OCI-LY1 (cell line): ENCODE measurements around the gene PSTPIP1.

Experiments used
- H2AFZ ChIP-seq: fragments of 200-600 bp; sonication (generic), shearing (Covaris generic); 2 replicates; pipeline ENCODE4 v1.6.0; 2014; ENCODE audit warnings: antibody characterized with exemption, mild to moderate bottlenecking, low read length
- H3F3A ChIP-seq: fragments of 200-600 bp; sonication (generic), shearing (Covaris generic); 2 replicates; pipeline ENCODE4 v1.6.0; 2014; ENCODE audit warnings: mild to moderate bottlenecking, antibody characterized with exemption, low read length, moderate library complexity; ENCODE audit not compliant: insufficient read depth
- H3K27ac ChIP-seq: fragments of 200-600 bp; sonication (generic); 2 replicates; pipeline ENCODE4 v1.5.1; 2014; ENCODE audit warnings: low read length, mixed run types, mild to moderate bottlenecking, low read depth; ENCODE audit not compliant: poor library complexity, severe bottlenecking
- H3K27me3 ChIP-seq: fragments of 200-600 bp; sonication (generic); 2 replicates; pipeline ENCODE4 v1.6.0; 2014; ENCODE audit warnings: antibody characterized with exemption, mild to moderate bottlenecking, low read length, moderate library complexity; ENCODE audit not compliant: insufficient read depth
- H3K36me3 ChIP-seq: fragments of 200-600 bp; sonication (generic); 2 replicates; pipeline ENCODE4 v1.6.1; 2014; ENCODE audit warnings: mild to moderate bottlenecking, antibody characterized with exemption, low read length, moderate library complexity, mixed read lengths; ENCODE audit not compliant: insufficient read depth
- H3K4me1 ChIP-seq: fragments of 200-600 bp; sonication (generic); 2 replicates; pipeline ENCODE4 v1.5.1; 2014; ENCODE audit warnings: mild to moderate bottlenecking, low read length, moderate library complexity; ENCODE audit not compliant: insufficient read depth, severe bottlenecking
- H3K4me2 ChIP-seq: fragments of 200-600 bp; sonication (generic), shearing (Covaris generic); 2 replicates; pipeline ENCODE4 v1.6.1; 2014; ENCODE audit warnings: low read length
- H3K4me3 ChIP-seq: fragments of 200-600 bp; sonication (generic); 2 replicates; pipeline ENCODE4 v1.5.1; 2014; ENCODE audit warnings: low read length, low read depth, mild to moderate bottlenecking, mixed read lengths; ENCODE audit not compliant: poor library complexity, severe bottlenecking
- H3K79me2 ChIP-seq: fragments of 200-600 bp; shearing (Covaris generic); 2 replicates; pipeline ENCODE4 v1.6.1; 2016; ENCODE audit warnings: mixed run types, low read length, mixed read lengths; ENCODE audit not compliant: insufficient read depth
- H3K9ac ChIP-seq: fragments of 200-600 bp; sonication (generic), shearing (Covaris generic); 2 replicates; pipeline ENCODE4 v1.6.1; 2014; ENCODE audit warnings: mild to moderate bottlenecking, low read length, mixed read lengths
- H3K9me2 ChIP-seq: fragments of 200-600 bp; sonication (generic), shearing (Covaris generic); 2 replicates; pipeline ENCODE4 v1.6.1; 2014; ENCODE audit warnings: low read depth, mild to moderate bottlenecking, low read length, mixed read lengths
- H3K9me3 ChIP-seq: fragments of 200-600 bp; shearing (Covaris generic); 2 replicates; pipeline ENCODE4 v1.6.1; 2014; ENCODE audit warnings: low read length, mixed read lengths
- H4K20me1 ChIP-seq: fragments of 200-600 bp; sonication (generic), shearing (Covaris generic); 2 replicates; pipeline ENCODE4 v1.6.0; 2016; ENCODE audit warnings: mild to moderate bottlenecking, low read length; ENCODE audit not compliant: insufficient read depth
- CTCF ChIP-seq: fragments of 200-600 bp; sonication (generic), shearing (Covaris generic); IDR thresholded peaks from 2 replicates; pipeline ENCODE4 v1.5.1; 2017; ENCODE audit warnings: mild to moderate bottlenecking, antibody characterized with exemption, low read length, moderate library complexity, mixed read lengths
- EZH2 ChIP-seq: fragments of 200-600 bp; sonication (generic), shearing (Covaris generic); IDR thresholded peaks from 2 replicates; pipeline ENCODE4 v1.8.0; 2017; ENCODE audit warnings: borderline replicate concordance, mixed run types, mild to moderate bottlenecking, antibody characterized with exemption, low read length, moderate library complexity, mixed read lengths

PSTPIP1 gene

GRCh38 chr15:77057072-77057471 lies 62.1 kb downstream of the PSTPIP1 start:
- Histone ChIP-seq H3K4me2 (no peak overlapping the region), H3K27ac (no peak overlapping the region), H3K4me3 (no peak overlapping the region), H3K4me1 (peaks cover 28% of the 10 kb centered on the region), H3K9me3 (no peaks in the 10 kb centered on the region), H3K9me2 (no peaks in the 10 kb centered on the region), H3K36me3 (peaks cover 27% of the 10 kb centered on the region), H2AFZ (no peak overlapping the region), H3F3A (no peaks in the 10 kb centered on the region), H3K27me3 (no peaks in the 10 kb centered on the region), H3K79me2 (peaks cover 18% of the 10 kb centered on the region), H4K20me1 (no peaks in the 10 kb centered on the region), H3K9ac (no peak overlapping the region)
- TF ChIP-seq CTCF (no peak), EZH2 (no peak)

GRCh38 chr15:77057685-77058084 lies 62.8 kb downstream of the PSTPIP1 start:
- H3K36me3 ChIP-seq: peaks cover 21% of the 10 kb centered on the region; the same call in 1 of the 2 replicates
- H3K9ac ChIP-seq: no peak overlapping the region
- H3K4me1 ChIP-seq: peaks cover 29% of the 10 kb centered on the region
- H3K27ac ChIP-seq: no peak overlapping the region
- no peaks in the 10 kb centered on the region for H4K20me1 ChIP-seq
- TF ChIP-seq EZH2: no peak
- no peak for TF ChIP-seq CTCF
- no peak overlapping the region for H3K4me3 ChIP-seq
- no peaks in the 10 kb centered on the region for H3K9me3 ChIP-seq
- H3K79me2 ChIP-seq: peaks cover 22% of the 10 kb centered on the region
- no peaks in the 10 kb centered on the region for H3F3A ChIP-seq
- H3K27me3 ChIP-seq: no peaks in the 10 kb centered on the region
- no peak overlapping the region for H3K4me2 ChIP-seq
- no peaks in the 10 kb centered on the region for H3K9me2 ChIP-seq
- H2AFZ ChIP-seq: no peak overlapping the region

- Histone ChIP-seq H4K20me1 (no peaks in the 10 kb centered on the region), H2AFZ (no peak overlapping the region), H3K9ac (no peak overlapping the region), H3K9me2 (no peaks in the 10 kb centered on the region), H3K9me3 (no peaks in the 10 kb centered on the region), H3K4me2 (no peak overlapping the region), H3K36me3 (peaks cover 20% of the 10 kb centered on the region; the same call in 1 of the 2 replicates), H3K27me3 (no peaks in the 10 kb centered on the region), H3K79me2 (peaks cover 24% of the 10 kb centered on the region), H3F3A (no peaks in the 10 kb centered on the region), H3K4me3 (no peak overlapping the region), H3K4me1 (peaks cover 29% of the 10 kb centered on the region), H3K27ac (no peak overlapping the region)
- TF ChIP-seq CTCF: no peak
- TF ChIP-seq EZH2: no peak
These were observed 63.5 kb downstream of the PSTPIP1 start for GRCh38 chr15:77058468-77058867.
